ENCODE data around the gene ALAS1. TPM values are rescaled to one million over a fixed set of nuclear protein-coding genes. Genes with fewer than 3 reads are reported as not detected.

Gene ALAS1
- total and polyA plus RNA-seq, 9 of the 15 experiments (the other 6 are each of a cell fraction or from before 2014, with no cell fraction given) = 21.4 to 49.5 (median 34.4) TPM

DNA sequence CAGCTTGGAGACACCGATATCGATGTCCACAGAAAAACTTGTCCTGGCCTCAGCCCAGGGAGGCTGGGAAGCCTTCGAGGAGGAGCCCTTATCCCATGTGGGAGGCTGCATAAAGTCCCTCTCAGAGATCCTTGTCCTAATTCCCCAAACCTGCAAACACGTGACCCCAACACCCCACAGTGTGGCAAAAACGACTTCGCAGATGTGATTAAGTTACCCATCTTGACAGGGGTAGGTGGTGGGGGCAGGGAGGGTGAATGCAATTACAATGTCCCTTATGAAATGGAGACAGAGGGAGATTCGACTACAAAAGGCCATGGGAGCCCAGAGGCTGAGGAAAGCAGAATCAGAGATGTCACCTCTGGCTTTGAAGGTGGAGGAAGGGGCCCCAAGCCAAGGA is 29.8 kb downstream of the ALAS1 start:
- Histone ChIP-seq H3K27ac (ENCODE audit: extremely low read depth, low read depth, low read length) (no peak overlapping the region), H3K9me1 (ENCODE audit: control insufficient read depth, insufficient read depth, low read length) (no peaks in the 10 kb centered on the region), H3K36me3 (ENCODE audit: control insufficient read depth, insufficient read depth, low read length) (peaks cover 31% of the 10 kb centered on the region; the same call in 2 of the 3 replicates), H3K9me3 (replicated peaks; ENCODE audit: control insufficient read depth, insufficient read depth, low read depth, low read length) (no peaks in the 10 kb centered on the region), H3K4me2 (ENCODE audit: insufficient read depth, low read length) (no peak overlapping the region), H3K4me1 (replicated peaks in 1 of 2; ENCODE audit: control insufficient read depth in 2 of 2, insufficient read depth in 2 of 2, low read length in 2 of 2) (peaks cover 4 to 52% of the 10 kb centered on the region in 2 experiments; a peak in 2 of 5 replicates), H3K4me3 (no peak overlapping the region), H3K9ac (ENCODE audit: insufficient read depth in 1 of 2, low read depth in 2 of 2, low read length in 2 of 2) (no peak overlapping the region), H4K20me1 (replicated peaks; ENCODE audit: control insufficient read depth, insufficient read depth, low read length) (no peaks in the 10 kb centered on the region; the same call in 1 of the 2 replicates), H3K27me3 (ENCODE audit: control insufficient read depth in 2 of 2, insufficient read depth in 2 of 2, low read length in 2 of 2) (no peaks in the 10 kb centered on the region), H2AFZ (ENCODE audit: low read depth, low read length) (no peak overlapping the region), H3K79me2 (ENCODE audit: control insufficient read depth, insufficient read depth, low read length) (no peaks in the 10 kb centered on the region; the same call in 2 of the 3 replicates)
- POLR2A ChIA-PET = interaction anchor here (0.5 to 1.9 kb wide), 4 partner anchors 10 to 225 kb away, joined by 3 to 8 read pairs (median 3); no protein-coding TSS in a partner anchor
- no peak for TF ChIP-seq PCBP1 (IDR thresholded peaks at IDR 0.05; ENCODE audit: low read depth, low read length, poor library complexity, severe bottlenecking)
- no peak for TF ChIP-seq ZFPM2 (CRISPR knock-in tag; IDR thresholded peaks at IDR 0.05)
- no peak for TF ChIP-seq TCF7L2 (IDR thresholded peaks at IDR 0.05; ENCODE audit: low read depth, low read length)
- TF ChIP-seq ZNF146 (CRISPR knock-in tag; IDR thresholded peaks at IDR 0.05; ENCODE audit: unreplicated experiment) = no peak
- TF ChIP-seq CBFA2T2 (conservative IDR thresholded peaks at IDR 0.05) = no peak
- no peak for TF ChIP-seq ZNF408 (CRISPR knock-in tag; IDR thresholded peaks at IDR 0.05; ENCODE audit: low read depth)
- no peak for TF ChIP-seq GABPB2 (CRISPR knock-in tag; conservative IDR thresholded peaks at IDR 0.05)
- TF ChIP-seq XRCC3 (IDR thresholded peaks at IDR 0.05) = no peak
- TF ChIP-seq, protein P1, sequence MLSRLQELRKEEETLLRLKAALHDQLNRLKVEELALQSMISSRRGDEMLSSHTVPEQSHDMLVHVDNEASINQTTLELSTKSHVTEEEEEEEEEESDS (CRISPR knock-in tag; IDR thresholded peaks at IDR 0.05) = no peak
- TF ChIP-seq NFYB (IDR thresholded peaks at IDR 0.05; ENCODE audit: extremely low read depth, insufficient read length) = no peak
- TF ChIP-seq GATAD2B (IDR thresholded peaks at IDR 0.05; ENCODE audit: borderline replicate concordance) = no peak
- no peak for TF ChIP-seq FOXP1 (CRISPR knock-in tag; IDR thresholded peaks at IDR 0.05)
- TF ChIP-seq STAT5A (IDR thresholded peaks at IDR 0.05; ENCODE audit: borderline replicate concordance, low read length) = no peak
- TF ChIP-seq SIN3B (IDR thresholded peaks at IDR 0.05; ENCODE audit: low read depth) = no peak
- TF ChIP-seq ZNF584 (CRISPR knock-in tag; IDR thresholded peaks at IDR 0.05; ENCODE audit: low read depth) = no peak
- TF ChIP-seq, protein P2, sequence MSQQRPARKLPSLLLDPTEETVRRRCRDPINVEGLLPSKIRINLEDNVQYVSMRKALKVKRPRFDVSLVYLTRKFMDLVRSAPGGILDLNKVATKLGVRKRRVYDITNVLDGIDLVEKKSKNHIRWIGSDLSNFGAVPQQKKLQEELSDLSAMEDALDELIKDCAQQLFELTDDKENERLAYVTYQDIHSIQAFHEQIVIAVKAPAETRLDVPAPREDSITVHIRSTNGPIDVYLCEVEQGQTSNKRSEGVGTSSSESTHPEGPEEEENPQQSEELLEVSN (IDR thresholded peaks at IDR 0.05; ENCODE audit: borderline replicate concordance in 1 of 2, extremely low read depth in 1 of 2, insufficient read depth in 1 of 2, insufficient read length in 1 of 2, low read depth in 1 of 2, low read length in 1 of 2, poor library complexity in 1 of 2, severe bottlenecking in 1 of 2) = no peak
- no peak for TF ChIP-seq EGR1 (conservative IDR thresholded peaks at IDR 0.05)
- TF ChIP-seq, protein P3, sequence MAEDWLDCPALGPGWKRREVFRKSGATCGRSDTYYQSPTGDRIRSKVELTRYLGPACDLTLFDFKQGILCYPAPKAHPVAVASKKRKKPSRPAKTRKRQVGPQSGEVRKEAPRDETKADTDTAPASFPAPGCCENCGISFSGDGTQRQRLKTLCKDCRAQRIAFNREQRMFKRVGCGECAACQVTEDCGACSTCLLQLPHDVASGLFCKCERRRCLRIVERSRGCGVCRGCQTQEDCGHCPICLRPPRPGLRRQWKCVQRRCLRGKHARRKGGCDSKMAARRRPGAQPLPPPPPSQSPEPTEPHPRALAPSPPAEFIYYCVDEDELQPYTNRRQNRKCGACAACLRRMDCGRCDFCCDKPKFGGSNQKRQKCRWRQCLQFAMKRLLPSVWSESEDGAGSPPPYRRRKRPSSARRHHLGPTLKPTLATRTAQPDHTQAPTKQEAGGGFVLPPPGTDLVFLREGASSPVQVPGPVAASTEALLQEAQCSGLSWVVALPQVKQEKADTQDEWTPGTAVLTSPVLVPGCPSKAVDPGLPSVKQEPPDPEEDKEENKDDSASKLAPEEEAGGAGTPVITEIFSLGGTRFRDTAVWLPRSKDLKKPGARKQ (CRISPR knock-in tag; IDR thresholded peaks at IDR 0.05) = no peak
- ATAC-seq = no peak
- in situ Hi-C loops (cut with MboI) = no loop called here
- DNase-seq (ENCODE audit: extremely low read depth in 1 of 4, low spot score in 3 of 4) = no peak
- CTCF ChIA-PET (ENCODE audit: low intra/inter-chr PET ratio) = no interaction called here
- no peak for FAIRE-seq
- intact Hi-C loops (cut with micrococcal nuclease) = no loop called here
- BruUV-seq (replicated peaks) = no TSS peak
- 56% methylated on average over 4 of the region's 7 CpGs for WGBS (ENCODE audit: insufficient coverage, low coverage, missing lambda C conversion rate)

Measured in K562 (cell line).